ENCODE measurements around the gene B3GALT4. TPM values are rescaled to one million over a fixed set of nuclear protein-coding genes. Genes with fewer than 3 reads are reported as not detected.

B3GALT4 gene
- total and polyA plus RNA-seq, 2 of the 13 experiments (the other 11 are each of a cell fraction or from before 2014, with no cell fraction given), result 0.04 to 0.27 TPM

DNA sequence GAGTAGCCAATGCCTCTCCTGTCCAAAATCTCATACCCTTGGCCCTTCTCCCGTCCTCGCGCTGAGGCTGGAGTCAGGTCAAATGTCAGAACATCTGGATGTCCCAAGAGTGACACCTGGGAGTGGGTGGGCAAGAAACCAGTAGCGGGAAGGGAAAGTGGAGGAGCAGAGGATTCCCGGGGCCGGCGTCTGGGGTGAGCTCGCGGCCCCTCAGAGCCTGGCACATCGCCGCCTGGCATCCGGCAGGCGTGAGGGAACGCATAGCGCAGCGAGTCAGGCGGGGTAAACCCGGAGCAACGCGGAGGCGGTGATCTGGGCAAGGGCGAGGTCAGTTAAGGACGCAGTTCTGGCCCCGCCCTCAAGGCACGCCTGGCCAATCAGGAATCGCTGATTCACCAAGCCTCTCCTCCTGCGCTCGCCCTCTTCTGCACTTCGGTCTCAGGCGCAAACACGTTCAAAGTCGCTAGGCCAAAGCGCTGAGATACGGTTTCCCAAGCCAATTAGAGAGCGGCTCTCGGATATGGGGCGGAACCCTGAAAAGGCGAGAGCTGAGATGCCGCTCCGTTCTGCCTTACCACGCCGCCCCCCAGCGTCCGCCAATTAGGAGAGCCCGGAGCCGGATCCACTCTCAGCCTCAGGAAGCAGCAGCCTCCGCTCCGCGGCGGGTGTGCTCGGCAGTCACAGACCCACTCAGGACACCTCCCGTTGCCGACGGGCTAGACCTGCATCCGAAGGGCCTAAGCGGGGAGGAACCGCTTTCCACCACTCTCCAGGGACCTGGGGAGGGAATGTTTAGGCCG, 27.8 kb upstream of the B3GALT4 start (continued):
- TF ChIP-seq, protein P1, sequence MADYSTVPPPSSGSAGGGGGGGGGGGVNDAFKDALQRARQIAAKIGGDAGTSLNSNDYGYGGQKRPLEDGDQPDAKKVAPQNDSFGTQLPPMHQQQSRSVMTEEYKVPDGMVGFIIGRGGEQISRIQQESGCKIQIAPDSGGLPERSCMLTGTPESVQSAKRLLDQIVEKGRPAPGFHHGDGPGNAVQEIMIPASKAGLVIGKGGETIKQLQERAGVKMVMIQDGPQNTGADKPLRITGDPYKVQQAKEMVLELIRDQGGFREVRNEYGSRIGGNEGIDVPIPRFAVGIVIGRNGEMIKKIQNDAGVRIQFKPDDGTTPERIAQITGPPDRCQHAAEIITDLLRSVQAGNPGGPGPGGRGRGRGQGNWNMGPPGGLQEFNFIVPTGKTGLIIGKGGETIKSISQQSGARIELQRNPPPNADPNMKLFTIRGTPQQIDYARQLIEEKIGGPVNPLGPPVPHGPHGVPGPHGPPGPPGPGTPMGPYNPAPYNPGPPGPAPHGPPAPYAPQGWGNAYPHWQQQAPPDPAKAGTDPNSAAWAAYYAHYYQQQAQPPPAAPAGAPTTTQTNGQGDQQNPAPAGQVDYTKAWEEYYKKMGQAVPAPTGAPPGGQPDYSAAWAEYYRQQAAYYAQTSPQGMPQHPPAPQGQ (CRISPR knock-in tag; IDR thresholded peaks at IDR 0.05; ENCODE audit: borderline replicate concordance), result no peak
- TF ChIP-seq NONO (IDR thresholded peaks at IDR 0.05), result no peak
- peak; percentile 97 for TF ChIP-seq NONO (CRISPR knock-in tag; conservative IDR thresholded peaks at IDR 0.05)
- peak; percentile 94 for TF ChIP-seq ZFP90 (CRISPR knock-in tag; IDR thresholded peaks at IDR 0.05; ENCODE audit: borderline replicate concordance)
- TF ChIP-seq, protein P2, sequence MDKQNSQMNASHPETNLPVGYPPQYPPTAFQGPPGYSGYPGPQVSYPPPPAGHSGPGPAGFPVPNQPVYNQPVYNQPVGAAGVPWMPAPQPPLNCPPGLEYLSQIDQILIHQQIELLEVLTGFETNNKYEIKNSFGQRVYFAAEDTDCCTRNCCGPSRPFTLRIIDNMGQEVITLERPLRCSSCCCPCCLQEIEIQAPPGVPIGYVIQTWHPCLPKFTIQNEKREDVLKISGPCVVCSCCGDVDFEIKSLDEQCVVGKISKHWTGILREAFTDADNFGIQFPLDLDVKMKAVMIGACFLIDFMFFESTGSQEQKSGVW (CRISPR knock-in tag; IDR thresholded peaks at IDR 0.05; ENCODE audit: borderline replicate concordance), result no peak
- TF ChIP-seq RBM22 (optimal IDR thresholded peaks at IDR 0.05; ENCODE audit: low read length), result peak; percentile 58
- peak; percentile 17; the same call in 1 of the 2 replicates for TF ChIP-seq POLR2AphosphoS2 (IDR thresholded peaks at IDR 0.05; ENCODE audit: low read depth, low read length)
- TF ChIP-seq PTBP1 (IDR thresholded peaks at IDR 0.05; ENCODE audit: low read depth, low read length, poor library complexity, severe bottlenecking), result peak; percentile 57
- peak; percentile 45 to 56 for TF ChIP-seq MAFK (conservative IDR thresholded peaks at IDR 0.05 in 1 of 2, IDR thresholded peaks at IDR 0.05 in 1 of 2; ENCODE audit: low read length in 2 of 2)
- TF ChIP-seq, protein P3, sequence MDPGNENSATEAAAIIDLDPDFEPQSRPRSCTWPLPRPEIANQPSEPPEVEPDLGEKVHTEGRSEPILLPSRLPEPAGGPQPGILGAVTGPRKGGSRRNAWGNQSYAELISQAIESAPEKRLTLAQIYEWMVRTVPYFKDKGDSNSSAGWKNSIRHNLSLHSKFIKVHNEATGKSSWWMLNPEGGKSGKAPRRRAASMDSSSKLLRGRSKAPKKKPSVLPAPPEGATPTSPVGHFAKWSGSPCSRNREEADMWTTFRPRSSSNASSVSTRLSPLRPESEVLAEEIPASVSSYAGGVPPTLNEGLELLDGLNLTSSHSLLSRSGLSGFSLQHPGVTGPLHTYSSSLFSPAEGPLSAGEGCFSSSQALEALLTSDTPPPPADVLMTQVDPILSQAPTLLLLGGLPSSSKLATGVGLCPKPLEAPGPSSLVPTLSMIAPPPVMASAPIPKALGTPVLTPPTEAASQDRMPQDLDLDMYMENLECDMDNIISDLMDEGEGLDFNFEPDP (CRISPR knock-in tag; conservative IDR thresholded peaks at IDR 0.05), result no peak
- TF ChIP-seq, protein P4, sequence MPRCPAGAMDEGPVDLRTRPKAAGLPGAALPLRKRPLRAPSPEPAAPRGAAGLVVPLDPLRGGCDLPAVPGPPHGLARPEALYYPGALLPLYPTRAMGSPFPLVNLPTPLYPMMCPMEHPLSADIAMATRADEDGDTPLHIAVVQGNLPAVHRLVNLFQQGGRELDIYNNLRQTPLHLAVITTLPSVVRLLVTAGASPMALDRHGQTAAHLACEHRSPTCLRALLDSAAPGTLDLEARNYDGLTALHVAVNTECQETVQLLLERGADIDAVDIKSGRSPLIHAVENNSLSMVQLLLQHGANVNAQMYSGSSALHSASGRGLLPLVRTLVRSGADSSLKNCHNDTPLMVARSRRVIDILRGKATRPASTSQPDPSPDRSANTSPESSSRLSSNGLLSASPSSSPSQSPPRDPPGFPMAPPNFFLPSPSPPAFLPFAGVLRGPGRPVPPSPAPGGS (CRISPR knock-in tag; IDR thresholded peaks at IDR 0.05), result no peak; the same call in 1 of the 2 replicates
- TF ChIP-seq, protein P5, sequence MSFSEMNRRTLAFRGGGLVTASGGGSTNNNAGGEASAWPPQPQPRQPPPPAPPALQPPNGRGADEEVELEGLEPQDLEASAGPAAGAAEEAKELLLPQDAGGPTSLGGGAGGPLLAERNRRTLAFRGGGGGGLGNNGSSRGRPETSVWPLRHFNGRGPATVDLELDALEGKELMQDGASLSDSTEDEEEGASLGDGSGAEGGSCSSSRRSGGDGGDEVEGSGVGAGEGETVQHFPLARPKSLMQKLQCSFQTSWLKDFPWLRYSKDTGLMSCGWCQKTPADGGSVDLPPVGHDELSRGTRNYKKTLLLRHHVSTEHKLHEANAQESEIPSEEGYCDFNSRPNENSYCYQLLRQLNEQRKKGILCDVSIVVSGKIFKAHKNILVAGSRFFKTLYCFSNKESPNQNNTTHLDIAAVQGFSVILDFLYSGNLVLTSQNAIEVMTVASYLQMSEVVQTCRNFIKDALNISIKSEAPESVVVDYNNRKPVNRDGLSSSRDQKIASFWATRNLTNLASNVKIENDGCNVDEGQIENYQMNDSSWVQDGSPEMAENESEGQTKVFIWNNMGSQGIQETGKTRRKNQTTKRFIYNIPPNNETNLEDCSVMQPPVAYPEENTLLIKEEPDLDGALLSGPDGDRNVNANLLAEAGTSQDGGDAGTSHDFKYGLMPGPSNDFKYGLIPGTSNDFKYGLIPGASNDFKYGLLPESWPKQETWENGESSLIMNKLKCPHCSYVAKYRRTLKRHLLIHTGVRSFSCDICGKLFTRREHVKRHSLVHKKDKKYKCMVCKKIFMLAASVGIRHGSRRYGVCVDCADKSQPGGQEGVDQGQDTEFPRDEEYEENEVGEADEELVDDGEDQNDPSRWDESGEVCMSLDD (CRISPR knock-in tag; IDR thresholded peaks at IDR 0.05; ENCODE audit: borderline replicate concordance), result no peak
- TF ChIP-seq, protein P6, sequence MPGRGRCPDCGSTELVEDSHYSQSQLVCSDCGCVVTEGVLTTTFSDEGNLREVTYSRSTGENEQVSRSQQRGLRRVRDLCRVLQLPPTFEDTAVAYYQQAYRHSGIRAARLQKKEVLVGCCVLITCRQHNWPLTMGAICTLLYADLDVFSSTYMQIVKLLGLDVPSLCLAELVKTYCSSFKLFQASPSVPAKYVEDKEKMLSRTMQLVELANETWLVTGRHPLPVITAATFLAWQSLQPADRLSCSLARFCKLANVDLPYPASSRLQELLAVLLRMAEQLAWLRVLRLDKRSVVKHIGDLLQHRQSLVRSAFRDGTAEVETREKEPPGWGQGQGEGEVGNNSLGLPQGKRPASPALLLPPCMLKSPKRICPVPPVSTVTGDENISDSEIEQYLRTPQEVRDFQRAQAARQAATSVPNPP (CRISPR knock-in tag; IDR thresholded peaks at IDR 0.05), result peak; percentile 80; the same call in 1 of the 2 replicates
- peak; percentile 67; the same call in 1 of the 2 replicates for TF ChIP-seq MTA1 (CRISPR knock-in tag; IDR thresholded peaks at IDR 0.05; ENCODE audit: borderline replicate concordance)
- no peak for TF ChIP-seq IKZF1 (IDR thresholded peaks at IDR 0.05)
- TF ChIP-seq MATR3 (CRISPR knock-in tag; IDR thresholded peaks at IDR 0.05), result no peak
- TF ChIP-seq MTF1 (CRISPR knock-in tag; IDR thresholded peaks at IDR 0.05), result no peak
